OCI-LY7 (cell line): Measurements from ENCODE around the gene TPCN2. TPM values are rescaled to one million over a fixed set of nuclear protein-coding genes. Genes with fewer than 3 reads are reported as not detected.

Source experiments
- BruUV-seq: library from RNA; stranded (reverse); fragments of 400-500 nt; replicated peaks from 2 replicates; lab custom pipeline; 2021; lab: Mats Ljungman, UMichigan
- CTCF ChIA-PET: fragments of 300-600 bp; sonication (Branson Sonifier 250); formaldehyde crosslinking; loops from one replicate; lab custom pipeline; 2022; ENCODE audit warnings: antibody characterized with exemption; ENCODE audit not compliant: unreplicated experiment; lab: Charles Lee
- POLR2A ChIA-PET: fragments of 300-600 bp; sonication (Branson Sonifier 250); formaldehyde crosslinking; loops from one replicate; lab custom pipeline; 2022; ENCODE audit warnings: antibody characterized with exemption; lab: Charles Lee
- DNase-seq: peaks from one replicate; pipeline ENCODE4 v3.0.0-alpha.2; 2015; ENCODE audit warnings: low spot score
- H2AFZ ChIP-seq: fragments of 200-600 bp; sonication (generic), shearing (Covaris generic); 2 replicates; pipeline ENCODE4 v1.6.1; 2014; ENCODE audit warnings: mild to moderate bottlenecking, antibody characterized with exemption, low read length, moderate library complexity
- H3K27ac ChIP-seq: fragments of 200-600 bp; sonication (generic); 2 replicates; pipeline ENCODE4 v1.5.1; 2014; ENCODE audit warnings: mixed run types, low read depth, mild to moderate bottlenecking, moderate library complexity, low read length, inconsistent platforms; ENCODE audit not compliant: poor library complexity, severe bottlenecking
- H3K36me3 ChIP-seq: fragments of 200-600 bp; sonication (generic); 2 replicates; pipeline ENCODE4 v1.6.1; 2014; ENCODE audit warnings: mild to moderate bottlenecking, antibody characterized with exemption, low read length, moderate library complexity, mixed read lengths; ENCODE audit not compliant: insufficient read depth
- H3K4me1 ChIP-seq: fragments of 200-600 bp; sonication (generic); 2 replicates; pipeline ENCODE4 v1.5.1; 2014; ENCODE audit warnings: mild to moderate bottlenecking, low read length; ENCODE audit not compliant: insufficient read depth, poor library complexity, severe bottlenecking
- H3K4me2 ChIP-seq: fragments of 200-600 bp; sonication (generic); 2 replicates; pipeline ENCODE4 v1.6.1; 2014; ENCODE audit warnings: mild to moderate bottlenecking, low read length
- H3K4me3 ChIP-seq: fragments of 200-600 bp; sonication (generic); 2 replicates; pipeline ENCODE4 v1.5.1; 2014; ENCODE audit warnings: mild to moderate bottlenecking, low read depth, low read length; ENCODE audit not compliant: poor library complexity, severe bottlenecking
- H3K79me2 ChIP-seq: fragments of 200-600 bp; sonication (generic); 2 replicates; pipeline ENCODE4 v1.6.1; 2016; ENCODE audit warnings: low read depth, mild to moderate bottlenecking, low read length, moderate library complexity, mixed read lengths; ENCODE audit not compliant: insufficient read depth
- H3K9me2 ChIP-seq: fragments of 200-600 bp; sonication (generic); 2 replicates; pipeline ENCODE4 v1.6.1; 2016; ENCODE audit warnings: mild to moderate bottlenecking, low read length, mixed read lengths; ENCODE audit not compliant: insufficient read depth
- H3K9me3 ChIP-seq: fragments of 200-600 bp; sonication (generic); 2 replicates; pipeline ENCODE4 v1.6.1; 2014; ENCODE audit warnings: mild to moderate bottlenecking, mixed run types, low read length, mixed read lengths
- H4K20me1 ChIP-seq: fragments of 200-600 bp; sonication (generic); 2 replicates; pipeline ENCODE4 v1.6.1; 2014; ENCODE audit warnings: mild to moderate bottlenecking, antibody characterized with exemption, low read length, moderate library complexity, mixed read lengths; ENCODE audit not compliant: insufficient read depth
- CTCF ChIP-seq: fragments of 200-600 bp; sonication (generic); conservative IDR thresholded peaks from 2 replicates; pipeline ENCODE4 v1.5.1; 2014; ENCODE audit warnings: mild to moderate bottlenecking, antibody characterized with exemption, low read length, moderate library complexity, mixed read lengths
- EZH2phosphoT487 ChIP-seq: fragments of 200-600 bp; sonication (generic); IDR thresholded peaks from 2 replicates; pipeline ENCODE4 v1.6.1; 2018; ENCODE audit warnings: low read depth, borderline replicate concordance, mild to moderate bottlenecking, mixed run types, antibody characterized with exemption, low read length, moderate library complexity, mixed read lengths
- intact Hi-C: fragments of 100-400 bp; cut with micrococcal nuclease; formaldehyde crosslinking; loops from one replicate; pipeline ENCODE4 v1.10.0; 2022; ENCODE audit not compliant: unreplicated experiment
- total RNA-seq, 2 experiments: library from RNA; depleted of rRNA in 1 of 2; stranded (reverse); fragments of >200 nt in 1 of 2; shearing (Covaris generic) in 1 of 2; gene quantifications; 2 replicates each; pipeline ENCODE4 v1.2.3, GENCODE V29; 2014 to 2022

Gene TPCN2
- total RNA-seq, 2 experiments from 2014 or later = 21.5 to 65.2 TPM

- Histone ChIP-seq H3K4me1 (no peaks in the 10 kb centered on the region), H3K36me3 (peaks cover 41% of the 10 kb centered on the region), H3K9me3 (peaks cover under 1% of the 10 kb centered on the region; the same call in 1 of the 2 replicates), H3K9me2 (no peaks in the 10 kb centered on the region), H2AFZ (no peak overlapping the region), H3K27ac (no peak overlapping the region), H3K4me3 (no peak overlapping the region), H4K20me1 (no peaks in the 10 kb centered on the region), H3K4me2 (no peak overlapping the region), H3K79me2 (no peaks in the 10 kb centered on the region)
- intact Hi-C loops = loop anchor here (5.0 kb wide), 1 partner anchor 454 kb away; no protein-coding TSS in a partner anchor
- CTCF ChIA-PET = no interaction called here
- no TSS peak for BruUV-seq
- TF ChIP-seq CTCF = no peak
- TF ChIP-seq EZH2phosphoT487 = no peak
- POLR2A ChIA-PET = interaction anchor here (0.6 kb wide), 1 partner anchor 153 kb away, joined by 3 read pairs; no protein-coding TSS in a partner anchor
- no peak for DNase-seq
Measured at GRCh38 chr11:69086152-69087132, 37.7 kb downstream of the TPCN2 start.

- Histone ChIP-seq H3K79me2 (no peaks in the 10 kb centered on the region), H3K9me3 (peaks cover 4% of the 10 kb centered on the region; the same call in 1 of the 2 replicates), H3K4me3 (no peak overlapping the region), H2AFZ (no peak overlapping the region), H3K9me2 (no peaks in the 10 kb centered on the region), H4K20me1 (no peaks in the 10 kb centered on the region), H3K36me3 (peaks cover 41% of the 10 kb centered on the region), H3K27ac (no peak overlapping the region), H3K4me1 (no peaks in the 10 kb centered on the region), H3K4me2 (no peak overlapping the region)
- no peak for DNase-seq
- ChIA-PET POLR2A (interaction anchor here (0.6 kb wide), 1 partner anchor 154 kb away, joined by 3 read pairs; no protein-coding TSS in a partner anchor), CTCF (no interaction called here)
- BruUV-seq = no TSS peak
- no peak for TF ChIP-seq EZH2phosphoT487
- no peak for TF ChIP-seq CTCF
- intact Hi-C loops = loop anchor here (5.0 kb wide), 1 partner anchor 455 kb away; no protein-coding TSS in a partner anchor
Measured at GRCh38 chr11:69087133-69087524, 38.4 kb downstream of the TPCN2 start.
